K562 (cell line): ENCODE results near the gene TCFL5. TPM values are rescaled to one million over a fixed set of nuclear protein-coding genes. Genes with fewer than 3 reads are reported as not detected.
A peak's percentile ranks its signal among the peaks of the same experiment; 100 is the strongest.

ENCODE experiments used
- BCOR ChIP-seq: fragments of 450-650 bp; IDR thresholded peaks from 2 replicates; pipeline ENCODE4 v1.6.1; 2016
- BRCA1 ChIP-seq, 2 experiments: fragments of 450-650 bp in 1 of 2; sonication (generic) in 1 of 2; formaldehyde crosslinking in 1 of 2; IDR thresholded peaks; 2 replicates each; pipeline versions ENCODE4 v1.5.0 to v1.6.1; 2017 to 2020; ENCODE audit warnings: mild to moderate bottlenecking in 1 of 2, missing genetic modification reagents in 1 of 2
- C11orf30 ChIP-seq: fragments of 450-650 bp; IDR thresholded peaks from 2 replicates; pipeline ENCODE4 v1.6.1; 2016; ENCODE audit warnings: low read depth, mild to moderate bottlenecking
- CHCHD3 ChIP-seq: fragments of 250-450 bp; sonication (Bioruptor Pico); IDR thresholded peaks from 2 replicates; pipeline ENCODE4 v2.1.2; 2022; ENCODE audit warnings: mild to moderate bottlenecking
- EWSR1 ChIP-seq: fragments of 450-650 bp; IDR thresholded peaks from 2 replicates; pipeline ENCODE4 v1.6.1; 2018; ENCODE audit warnings: borderline replicate concordance, mild to moderate bottlenecking, low read depth, moderate library complexity; ENCODE audit not compliant: partially characterized antibody
- FOXA1 ChIP-seq: fragments of 450-650 bp; IDR thresholded peaks from 2 replicates; pipeline ENCODE4 v1.6.1; 2016; ENCODE audit warnings: mild to moderate bottlenecking, borderline replicate concordance
- HDAC1 ChIP-seq, 2 experiments: fragments of 450-650 bp; IDR thresholded peaks; 2 replicates each; pipeline ENCODE4 v1.6.1; 2016 to 2017; ENCODE audit warnings: inconsistent platforms in 1 of 2, mild to moderate bottlenecking in 1 of 2, moderate library complexity in 1 of 2
- HDAC2 ChIP-seq: fragments of 450-650 bp; IDR thresholded peaks from 2 replicates; pipeline ENCODE4 v1.6.1; 2016; ENCODE audit warnings: mild to moderate bottlenecking
- HDAC6 ChIP-seq: IDR thresholded peaks from 2 replicates; pipeline ENCODE4 v1.6.1; 2012; ENCODE audit warnings: low read depth, mild to moderate bottlenecking, control low read depth, inconsistent platforms, low read length, moderate library complexity
- HSF4 ChIP-seq: fragments of 250-450 bp; sonication (Bioruptor Pico); IDR thresholded peaks from 2 replicates; pipeline ENCODE4 v2.1.2; 2022; ENCODE audit warnings: mild to moderate bottlenecking, moderate library complexity, borderline replicate concordance
- LARP7 ChIP-seq: fragments of 450-650 bp; IDR thresholded peaks from 2 replicates; pipeline ENCODE4 v1.6.1; 2016
- NBN ChIP-seq: fragments of 450-650 bp; IDR thresholded peaks from 2 replicates; pipeline ENCODE4 v1.6.1; 2016; ENCODE audit warnings: low read depth, mild to moderate bottlenecking
- PHF21A ChIP-seq: fragments of 450-650 bp; IDR thresholded peaks from 2 replicates; pipeline ENCODE4 v1.6.1; 2017; ENCODE audit warnings: low read depth, borderline replicate concordance
- RBBP5 ChIP-seq: fragments of 200-600 bp; sonication (generic); IDR thresholded peaks from 2 replicates; pipeline ENCODE4 v1.6.1; 2012; ENCODE audit warnings: borderline replicate concordance, mild to moderate bottlenecking, low read length, control low read depth, inconsistent platforms; ENCODE audit not compliant: insufficient read depth, poor library complexity, severe bottlenecking
- RFX5 ChIP-seq: IDR thresholded peaks from 2 replicates; pipeline ENCODE4 v1.6.1; 2011; ENCODE audit warnings: low read depth, mild to moderate bottlenecking, improper control_type of control experiment, low read length
- RHOXF2B ChIP-seq: fragments of 250-450 bp; sonication (Bioruptor Pico); conservative IDR thresholded peaks from 2 replicates; pipeline ENCODE4 v1.5.1; 2021
- SNRNP70 ChIP-seq: fragments of 200-400 bp; formaldehyde crosslinking; optimal IDR thresholded peaks from 2 replicates; pipeline ENCODE3; 2017; ENCODE audit warnings: low read depth, low read length
- SOX6 ChIP-seq: fragments of 450-650 bp; IDR thresholded peaks from 2 replicates; pipeline ENCODE4 v1.6.1; 2014; ENCODE audit warnings: mild to moderate bottlenecking
- SP2 ChIP-seq: IDR thresholded peaks from 2 replicates; pipeline ENCODE4 v1.6.1; 2011; ENCODE audit warnings: mild to moderate bottlenecking, low read depth, low read length, moderate library complexity; ENCODE audit not compliant: poor library complexity, severe bottlenecking; ENCODE audit errors: extremely low read depth
- TAF9B ChIP-seq: fragments of 450-650 bp; IDR thresholded peaks from 2 replicates; pipeline ENCODE4 v1.6.1; 2018; ENCODE audit warnings: mild to moderate bottlenecking; ENCODE audit not compliant: partially characterized antibody
- ZBED1 ChIP-seq: IDR thresholded peaks from 2 replicates; pipeline ENCODE4 v1.6.1; 2014
- ZNF184 ChIP-seq: sonication (generic); formaldehyde crosslinking; IDR thresholded peaks from 2 replicates; pipeline ENCODE4 v1.5.0; 2020; ENCODE audit warnings: missing genetic modification reagents
- ZNF311 ChIP-seq: fragments of 250-450 bp; sonication (Bioruptor Pico); IDR thresholded peaks from 2 replicates; pipeline ENCODE4 v1.4.0; 2020; ENCODE audit warnings: mild to moderate bottlenecking, moderate library complexity
- ZNF778 ChIP-seq: fragments of 450-650 bp; formaldehyde crosslinking; IDR thresholded peaks from 2 replicates; pipeline ENCODE4 v1.4.0; 2020; ENCODE audit warnings: mild to moderate bottlenecking, moderate library complexity
- ZNF830 ChIP-seq: fragments of 250-450 bp; sonication (Bioruptor Pico); IDR thresholded peaks from 2 replicates; pipeline ENCODE4 v1.5.0; 2021; ENCODE audit warnings: mild to moderate bottlenecking
- polyA plus RNA-seq, 8 experiments: library from polyadenylated mRNA; depleted of rRNA in 4 of 8; stranded (reverse) in 5 of 8; unstranded in 3 of 8; fragments of >200 nt; fragmentation: Nextera tagmentation in 2 of 8; fragmentation: Illumina TruSeq in 1 of 8; extraction: Ambion mirVana in 2 of 8; extraction: Trizol in 1 of 8; gene quantifications; 2 replicates each; pipeline versions ENCODE4 v1.2.1 to v1.2.3, GENCODE V29; 2011 to 2014; ENCODE audit warnings: inconsistent platforms in 1 of 8, missing spikeins in 1 of 8
- total RNA-seq, 7 experiments: library from RNA; depleted of rRNA in 6 of 7; stranded (reverse); fragments of >200 nt in 6 of 7; fragmentation: Illumina TruSeq in 2 of 7; extraction: Trizol in 2 of 7; gene quantifications; 2 replicates each; pipeline versions ENCODE4 v1.2.1 to v1.2.3, GENCODE V29; 2011 to 2021; ENCODE audit warnings: low replicate concordance in 1 of 7
- TF ChIP-seq, protein P1 (sequence below): fragments of 250-450 bp; sonication (Bioruptor Pico); IDR thresholded peaks from 2 replicates; pipeline ENCODE4 v1.5.1; 2021; ENCODE audit warnings: mild to moderate bottlenecking
- TF ChIP-seq, protein P2 (sequence below): sonication (generic); formaldehyde crosslinking; IDR thresholded peaks from 2 replicates; pipeline ENCODE4 v1.8.0; 2022; ENCODE audit warnings: mild to moderate bottlenecking, missing genetic modification reagents
- TF ChIP-seq, protein P3 (sequence below): fragments of 450-650 bp; IDR thresholded peaks from 2 replicates; pipeline ENCODE4 v1.7.1; 2018; ENCODE audit warnings: mild to moderate bottlenecking, low read depth; ENCODE audit not compliant: partially characterized antibody

Gene TCFL5
- total and polyA plus RNA-seq, 9 of the 15 experiments (the other 6 are each of a cell fraction or from before 2014, with no cell fraction given), result 1.00 to 12.6 (median 9.1) TPM

DNA sequence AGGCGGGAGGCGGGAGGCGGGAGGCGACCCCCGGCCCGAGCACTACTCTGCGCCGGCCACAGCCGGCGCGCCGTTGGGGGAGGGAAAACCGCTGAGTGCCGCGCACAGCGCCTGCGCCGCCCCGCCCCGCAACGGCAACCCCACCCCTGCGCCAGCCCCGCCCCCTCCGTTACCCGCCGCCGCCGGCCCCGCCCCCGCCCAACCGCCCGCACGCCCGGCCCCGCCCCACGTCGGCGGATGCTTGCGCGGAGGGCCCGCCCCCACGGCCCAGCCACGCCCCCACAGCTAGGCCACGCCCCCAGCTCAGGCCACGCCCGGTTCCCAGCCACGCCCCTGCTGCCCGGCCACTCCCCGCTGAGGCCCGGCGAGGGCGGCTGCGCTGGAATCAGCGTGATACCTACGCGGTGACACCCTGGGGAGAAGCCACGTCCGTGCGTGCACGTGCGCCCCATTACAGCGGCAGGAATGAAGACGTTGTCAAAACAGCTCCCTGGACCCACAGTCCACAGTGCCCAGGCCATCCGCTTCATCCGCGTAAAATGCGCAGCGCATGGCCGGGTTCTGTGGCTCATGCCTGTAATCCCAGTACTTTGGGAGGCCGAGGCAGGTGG, at the start of gene TCFL5 (continued):
- TF ChIP-seq, protein P1, sequence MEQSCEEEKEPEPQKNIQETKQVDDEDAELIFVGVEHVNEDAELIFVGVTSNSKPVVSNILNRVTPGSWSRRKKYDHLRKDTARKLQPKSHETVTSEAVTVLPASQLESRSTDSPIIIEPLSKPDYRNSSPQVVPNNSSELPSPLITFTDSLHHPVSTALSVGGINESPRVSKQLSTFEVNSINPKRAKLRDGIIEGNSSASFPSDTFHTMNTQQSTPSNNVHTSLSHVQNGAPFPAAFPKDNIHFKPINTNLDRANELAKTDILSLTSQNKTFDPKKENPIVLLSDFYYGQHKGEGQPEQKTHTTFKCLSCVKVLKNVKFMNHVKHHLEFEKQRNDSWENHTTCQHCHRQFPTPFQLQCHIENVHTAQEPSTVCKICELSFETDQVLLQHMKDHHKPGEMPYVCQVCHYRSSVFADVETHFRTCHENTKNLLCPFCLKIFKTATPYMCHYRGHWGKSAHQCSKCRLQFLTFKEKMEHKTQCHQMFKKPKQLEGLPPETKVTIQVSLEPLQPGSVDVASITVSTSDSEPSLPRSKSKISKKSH (CRISPR knock-in tag), result no peak
- TF ChIP-seq SOX6, result peak; percentile 31; the same call in 1 of the 2 replicates
- no peak for TF ChIP-seq ZNF778 (CRISPR knock-in tag)
- TF ChIP-seq ZNF184 (CRISPR knock-in tag), result no peak
- TF ChIP-seq C11orf30, result no peak
- no peak for TF ChIP-seq TAF9B
- TF ChIP-seq RFX5, result no peak
- TF ChIP-seq LARP7, result no peak
- no peak for TF ChIP-seq HDAC6
- no peak for TF ChIP-seq BRCA1 (IDR thresholded peaks at IDR 0.05)
- no peak for TF ChIP-seq BRCA1 (CRISPR knock-in tag; IDR thresholded peaks at IDR 0.05)
- no peak for TF ChIP-seq ZNF311
- TF ChIP-seq, protein P2, sequence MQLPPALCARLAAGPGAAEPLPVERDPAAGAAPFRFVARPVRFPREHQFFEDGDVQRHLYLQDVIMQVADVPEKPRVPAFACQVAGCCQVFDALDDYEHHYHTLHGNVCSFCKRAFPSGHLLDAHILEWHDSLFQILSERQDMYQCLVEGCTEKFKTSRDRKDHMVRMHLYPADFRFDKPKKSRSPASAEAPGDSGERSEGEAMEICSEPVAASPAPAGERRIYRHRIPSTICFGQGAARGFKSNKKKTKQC (CRISPR knock-in tag), result no peak
- TF ChIP-seq ZNF830 (CRISPR knock-in tag), result no peak
- TF ChIP-seq EWSR1, result no peak
- TF ChIP-seq RBBP5, result no peak
- no peak for TF ChIP-seq HSF4
- TF ChIP-seq SP2, result no peak
- TF ChIP-seq CHCHD3, result no peak
- TF ChIP-seq HDAC2, result no peak; the same call in 1 of the 2 replicates
- TF ChIP-seq ZBED1, result no peak
- no peak for TF ChIP-seq FOXA1
- peak in 1 of 2 experiments; percentile 84; a peak in 2 of 4 replicates for TF ChIP-seq HDAC1 (IDR thresholded peaks at IDR 0.05)
- no peak for TF ChIP-seq SNRNP70
- TF ChIP-seq, protein P3, sequence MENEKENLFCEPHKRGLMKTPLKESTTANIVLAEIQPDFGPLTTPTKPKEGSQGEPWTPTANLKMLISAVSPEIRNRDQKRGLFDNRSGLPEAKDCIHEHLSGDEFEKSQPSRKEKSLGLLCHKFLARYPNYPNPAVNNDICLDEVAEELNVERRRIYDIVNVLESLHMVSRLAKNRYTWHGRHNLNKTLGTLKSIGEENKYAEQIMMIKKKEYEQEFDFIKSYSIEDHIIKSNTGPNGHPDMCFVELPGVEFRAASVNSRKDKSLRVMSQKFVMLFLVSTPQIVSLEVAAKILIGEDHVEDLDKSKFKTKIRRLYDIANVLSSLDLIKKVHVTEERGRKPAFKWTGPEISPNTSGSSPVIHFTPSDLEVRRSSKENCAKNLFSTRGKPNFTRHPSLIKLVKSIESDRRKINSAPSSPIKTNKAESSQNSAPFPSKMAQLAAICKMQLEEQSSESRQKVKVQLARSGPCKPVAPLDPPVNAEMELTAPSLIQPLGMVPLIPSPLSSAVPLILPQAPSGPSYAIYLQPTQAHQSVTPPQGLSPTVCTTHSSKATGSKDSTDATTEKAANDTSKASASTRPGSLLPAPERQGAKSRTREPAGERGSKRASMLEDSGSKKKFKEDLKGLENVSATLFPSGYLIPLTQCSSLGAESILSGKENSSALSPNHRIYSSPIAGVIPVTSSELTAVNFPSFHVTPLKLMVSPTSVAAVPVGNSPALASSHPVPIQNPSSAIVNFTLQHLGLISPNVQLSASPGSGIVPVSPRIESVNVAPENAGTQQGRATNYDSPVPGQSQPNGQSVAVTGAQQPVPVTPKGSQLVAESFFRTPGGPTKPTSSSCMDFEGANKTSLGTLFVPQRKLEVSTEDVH, result no peak
- no peak for TF ChIP-seq NBN
- TF ChIP-seq RHOXF2B, result no peak
- TF ChIP-seq BCOR, result peak; percentile 56; the same call in 1 of the 2 replicates
- no peak for TF ChIP-seq PHF21A
